Endothelial cell of umbilical vein (primary cell): Measurements from ENCODE around the gene MAN2B2. TPM values are rescaled to one million over a fixed set of nuclear protein-coding genes. Genes with fewer than 3 reads are reported as not detected.

Experiments used
- BruUV-seq: library from RNA; stranded (reverse); fragments of 400-500 nt; replicated peaks from 2 replicates; lab custom pipeline; 2021; lab: Mats Ljungman, UMichigan
- CTCF ChIA-PET: fragments of 300-600, 350-600 bp; sonication (Branson Sonifier 250); formaldehyde crosslinking; loops from one replicate; lab custom pipeline; 2021; ENCODE audit warnings: antibody characterized with exemption, inconsistent platforms; lab: Charles Lee
- POLR2A ChIA-PET: fragments of 300-600, 350-600 bp; sonication (Branson Sonifier 250); formaldehyde crosslinking; loops from one replicate; lab custom pipeline; 2021; ENCODE audit warnings: antibody characterized with exemption, inconsistent platforms; lab: Charles Lee
- DNase-seq: peaks from one replicate; pipeline ENCODE4 v3.0.0-alpha.2; 2011; ENCODE audit warnings: low read depth, low spot score
- FAIRE-seq: peaks from 2 replicates; lab custom pipeline; 2011; peaks lifted over from hg19 to GRCh38; lab: Jason Lieb, UNC
- H2AFZ ChIP-seq: 2 replicates; pipeline ENCODE4 v1.6.0; 2012; ENCODE audit warnings: low read depth, low read length, control low read depth, inconsistent platforms
- H3K27ac ChIP-seq: 2 replicates; pipeline ENCODE4 v1.5.1; 2011; ENCODE audit warnings: low read depth, mild to moderate bottlenecking, control low read depth, low read length, moderate library complexity; ENCODE audit not compliant: insufficient read depth
- H3K27me3 ChIP-seq, 2 experiments: 2 replicates each; pipeline versions ENCODE4 v1.6.0 to v1.6.1; 2011; ENCODE audit warnings: low read length in 2 of 2, mixed read lengths in 1 of 2; ENCODE audit not compliant: control insufficient read depth in 2 of 2, insufficient read depth in 2 of 2
- H3K36me3 ChIP-seq, 2 experiments: 2 replicates in 1 of 2; 3 replicates in 1 of 2; pipeline ENCODE4 v1.5.1; 2011; ENCODE audit warnings: low read length in 2 of 2, mild to moderate bottlenecking in 1 of 2, moderate library complexity in 1 of 2; ENCODE audit not compliant: control insufficient read depth in 2 of 2, insufficient read depth in 2 of 2; ENCODE audit errors: extremely low read depth in 1 of 2
- H3K4me1 ChIP-seq: 3 replicates; pipeline ENCODE4 v1.5.1; 2011; ENCODE audit warnings: mild to moderate bottlenecking, low read length; ENCODE audit not compliant: control insufficient read depth, insufficient read depth; ENCODE audit errors: extremely low read depth
- H3K4me2 ChIP-seq: 2 replicates; pipeline ENCODE4 v1.6.1; 2011; ENCODE audit warnings: low read length, control low read depth, mixed read lengths; ENCODE audit not compliant: insufficient read depth
- H3K4me3 ChIP-seq, 3 experiments: fragments of 200-600 bp in 1 of 3; sonication (generic), shearing (Covaris generic) in 1 of 3; replicated peaks in 1 of 3; 2 replicates each; pipeline ENCODE4 v1.5.1; 2011 to 2016; ENCODE audit warnings: control low read depth in 3 of 3, low read length in 3 of 3, mild to moderate bottlenecking in 2 of 3, inconsistent platforms in 1 of 3, low read depth in 1 of 3, moderate library complexity in 1 of 3; ENCODE audit not compliant: insufficient read depth in 1 of 3
- H3K79me2 ChIP-seq: 2 replicates; pipeline ENCODE4 v1.6.0; 2012; ENCODE audit warnings: low read length, inconsistent platforms; ENCODE audit not compliant: control insufficient read depth, insufficient read depth
- H3K9ac ChIP-seq: replicated peaks from 2 replicates; pipeline ENCODE3; 2011; ENCODE audit warnings: low read length, control low read depth; ENCODE audit not compliant: insufficient read depth; ENCODE audit errors: extremely low read depth
- H3K9me1 ChIP-seq: replicated peaks from 3 replicates; pipeline ENCODE4 v1.6.0; 2011; ENCODE audit warnings: mild to moderate bottlenecking, low read length; ENCODE audit not compliant: control insufficient read depth, insufficient read depth; ENCODE audit errors: extremely low read depth
- H3K9me3 ChIP-seq: replicated peaks from 2 replicates; pipeline ENCODE4 v1.5.1; 2012; ENCODE audit warnings: low read length, inconsistent platforms; ENCODE audit not compliant: control insufficient read depth, insufficient read depth
- H4K20me1 ChIP-seq: replicated peaks from 2 replicates; pipeline ENCODE3; 2011; ENCODE audit warnings: mild to moderate bottlenecking, low read length; ENCODE audit not compliant: control insufficient read depth, insufficient read depth; ENCODE audit errors: extremely low read depth
- CTCF ChIP-seq, 2 donors: IDR thresholded peaks; 1 replicate in 1 of 2; 2 replicates in 1 of 2; pipeline ENCODE4 v1.5.1; 2011; ENCODE audit warnings: low read length in 2 of 2, mild to moderate bottlenecking in 2 of 2, moderate library complexity in 2 of 2, control low read depth in 1 of 2, inconsistent platforms in 1 of 2, low read depth in 1 of 2; ENCODE audit not compliant: insufficient read depth in 1 of 2; ENCODE audit errors: extremely low read depth in 1 of 2
- EZH2 ChIP-seq: IDR thresholded peaks from 2 replicates; pipeline ENCODE4 v1.6.1; 2012; ENCODE audit warnings: borderline replicate concordance, low read depth, mild to moderate bottlenecking, moderate library complexity, low read length, inconsistent platforms; ENCODE audit not compliant: severe bottlenecking
- FOS ChIP-seq: IDR thresholded peaks from 2 replicates; pipeline ENCODE4 v1.6.1; 2011; ENCODE audit warnings: mild to moderate bottlenecking, low read length, moderate library complexity, borderline replicate concordance; ENCODE audit not compliant: insufficient read depth
- GATA2 ChIP-seq: IDR thresholded peaks from 2 replicates; pipeline ENCODE4 v1.7.0; 2011; ENCODE audit warnings: low read depth, mild to moderate bottlenecking, moderate library complexity, mixed read lengths, low read length; ENCODE audit not compliant: insufficient read length, insufficient read depth
- JUN ChIP-seq: IDR thresholded peaks from 2 replicates; pipeline ENCODE4 v1.6.1; 2011; ENCODE audit warnings: borderline replicate concordance, low read depth; ENCODE audit not compliant: insufficient read length, insufficient read depth
- MYC ChIP-seq: IDR thresholded peaks from one replicate; pipeline ENCODE4 v1.6.1; 2011; ENCODE audit warnings: mild to moderate bottlenecking, low read depth, low read length
- POLR2A ChIP-seq: IDR thresholded peaks from 2 replicates; pipeline ENCODE4 v1.6.1; 2012; ENCODE audit warnings: low read depth, mild to moderate bottlenecking, control low read depth, low read length
- POLR2AphosphoS5 ChIP-seq: IDR thresholded peaks from 2 replicates; pipeline ENCODE4 v1.6.1; 2012; ENCODE audit warnings: low read depth, mild to moderate bottlenecking, control low read depth, low read length, moderate library complexity; ENCODE audit not compliant: insufficient read depth
- dilution Hi-C: fragments of 300-500 bp; cut with MboI; formaldehyde crosslinking; loops from one replicate; pipeline ENCODE4 v1.15.0; 2019; ENCODE audit warnings: low sequenced_read_pairs; ENCODE audit not compliant: extremely low pct_ligation_motif_present
- intact Hi-C: fragments of 100-400 bp; cut with micrococcal nuclease; formaldehyde crosslinking; loops from one replicate; pipeline ENCODE4 v1.10.0; 2022
- polyA plus RNA-seq, 4 experiments: library from polyadenylated mRNA; depleted of rRNA in 3 of 4; stranded (reverse) in 3 of 4; unstranded in 1 of 4; fragments of >200 nt; gene quantifications; 2 replicates each; pipeline versions ENCODE4 v1.2.1 to v1.2.3, GENCODE V29; 2011 to 2012; ENCODE audit warnings: missing spikeins in 1 of 4
- total RNA-seq: library from RNA; stranded (reverse); gene quantifications from 2 replicates; pipeline ENCODE4 v1.2.3, GENCODE V29; 2021
- TF ChIP-seq, protein P1 (sequence below): IDR thresholded peaks from 2 replicates; pipeline ENCODE4 v1.6.1; 2011; ENCODE audit not compliant: insufficient read depth, insufficient read length

The MAN2B2 gene
- total and polyA plus RNA-seq, 2 donors (not counting 3 experiments of a cell fraction or from before 2014, with no cell fraction given): 15.7 to 25.1 TPM

- Histone ChIP-seq H3K4me3 (no peak overlapping the region), H4K20me1 (no peaks in the 10 kb centered on the region), H3K27me3 (no peaks in the 10 kb centered on the region), H3K27ac (no peak overlapping the region), H3K9me3 (no peaks in the 10 kb centered on the region), H3K36me3 (peaks cover 0 to 5% of the 10 kb centered on the region in 2 experiments), H3K4me2 (no peak overlapping the region), H3K9ac (no peak overlapping the region), H3K79me2 (no peaks in the 10 kb centered on the region), H2AFZ (no peak overlapping the region), H3K4me1 (no peaks in the 10 kb centered on the region), H3K9me1 (no peaks in the 10 kb centered on the region)
- FAIRE-seq (no peak), DNase-seq (no peak)
- intact Hi-C loops (no loop called here), dilution Hi-C loops (no loop called here)
- CTCF ChIA-PET: no interaction called here
- POLR2A ChIA-PET: no interaction called here
- no peak for TF ChIP-seq MYC
- no peak for TF ChIP-seq FOS
- no peak for TF ChIP-seq POLR2A
- no peak for TF ChIP-seq CTCF (IDR thresholded peaks at IDR 0.05; ENCODE audit: extremely low read depth in 1 of 2, insufficient read depth in 1 of 2, low read depth in 1 of 2, low read length in 2 of 2)
- TF ChIP-seq EZH2: no peak
- no peak for TF ChIP-seq JUN
- no peak for TF ChIP-seq POLR2AphosphoS5
- TF ChIP-seq GATA2: no peak
- TF ChIP-seq, protein P1, sequence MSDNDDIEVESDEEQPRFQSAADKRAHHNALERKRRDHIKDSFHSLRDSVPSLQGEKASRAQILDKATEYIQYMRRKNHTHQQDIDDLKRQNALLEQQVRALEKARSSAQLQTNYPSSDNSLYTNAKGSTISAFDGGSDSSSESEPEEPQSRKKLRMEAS: no peak
- BruUV-seq: no TSS peak
Observed at GRCh38 chr4:6591313-6591712, 16.3 kb downstream of the MAN2B2 start.
